ENCODE measurements around the gene CELF6.
"Not testable (repeated sequence)": the region's sequence is repeated elsewhere in the genome, so short reads cannot be mapped to it uniquely, and the experiment has no call there.

The CELF6 gene

DNA sequence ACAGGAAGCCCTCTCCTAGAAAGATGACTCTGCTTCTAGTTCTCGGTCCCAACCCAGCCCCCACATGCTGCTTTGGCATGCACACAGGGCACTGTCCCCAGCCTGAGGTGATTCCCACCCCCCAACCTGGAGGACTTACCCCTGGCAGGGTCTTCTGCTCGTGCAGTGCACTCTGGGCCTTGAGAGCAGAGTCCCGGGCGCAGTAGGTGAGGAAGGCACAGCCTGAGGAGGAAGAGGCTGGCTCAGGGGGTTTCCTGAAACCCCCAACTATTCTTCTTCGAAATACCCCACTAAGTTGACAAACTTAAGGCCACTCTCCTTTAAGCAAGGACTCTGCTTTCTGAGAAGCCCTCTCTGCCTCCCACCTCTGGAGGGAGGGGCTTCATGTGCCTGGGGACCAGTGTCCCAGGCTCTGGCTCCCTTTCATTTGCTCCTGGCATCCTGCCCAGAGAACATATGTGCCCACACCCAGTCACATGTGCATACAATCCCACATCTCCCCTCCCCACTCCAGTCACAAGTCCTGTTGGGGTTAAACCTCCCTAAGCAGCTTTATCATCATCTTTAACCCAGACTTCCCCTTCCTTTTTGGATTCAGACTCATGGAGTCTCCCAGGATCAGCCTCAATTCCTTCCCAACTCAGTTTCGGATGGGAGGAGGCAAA, 4.1 kb downstream of the CELF6 start:
- no peak for DNase-seq (ENCODE audit: low read depth)

DNA sequence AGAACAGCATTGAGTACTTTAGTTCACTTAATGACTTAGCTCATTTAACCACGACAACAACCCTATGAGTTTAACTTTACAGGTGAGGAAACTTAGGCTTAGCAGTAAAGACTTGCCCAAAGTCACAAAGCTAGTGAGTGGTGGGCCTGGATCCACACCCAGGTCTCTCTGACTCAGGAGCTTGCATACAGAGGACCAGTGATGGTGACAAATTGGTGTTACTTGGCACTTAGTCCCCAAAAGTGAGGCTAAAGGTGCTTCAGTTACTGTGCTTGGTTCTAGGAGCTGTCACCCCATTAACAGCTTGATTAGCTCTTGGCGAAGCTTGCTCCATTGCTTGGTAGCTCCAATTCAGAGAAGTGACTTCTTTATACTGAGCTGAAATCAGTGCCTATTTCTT, 6.1 kb downstream of the CELF6 start:
- no peak for DNase-seq (ENCODE audit: low read depth)

DNA sequence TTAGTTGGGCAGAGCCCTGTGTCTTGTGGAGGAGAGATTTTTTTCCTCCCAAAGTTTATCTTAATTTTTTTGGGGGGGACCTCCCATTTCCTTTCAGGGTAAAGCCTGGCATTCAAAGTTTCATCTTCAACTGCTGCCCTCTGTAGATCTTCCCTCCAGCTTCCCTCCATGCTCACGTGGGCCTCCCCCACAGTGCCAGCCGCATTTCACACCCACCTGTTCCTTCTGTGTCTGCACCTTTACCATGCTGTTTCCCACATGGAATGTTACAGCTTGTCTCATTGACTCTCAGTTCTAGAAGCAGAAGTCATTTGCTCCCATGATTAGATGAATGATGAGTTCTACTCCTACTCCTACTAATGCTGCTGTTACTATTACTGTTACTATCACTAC, 6.5 kb downstream of the CELF6 start:
- DNase-seq (ENCODE audit: low read depth) = no peak

DNA sequence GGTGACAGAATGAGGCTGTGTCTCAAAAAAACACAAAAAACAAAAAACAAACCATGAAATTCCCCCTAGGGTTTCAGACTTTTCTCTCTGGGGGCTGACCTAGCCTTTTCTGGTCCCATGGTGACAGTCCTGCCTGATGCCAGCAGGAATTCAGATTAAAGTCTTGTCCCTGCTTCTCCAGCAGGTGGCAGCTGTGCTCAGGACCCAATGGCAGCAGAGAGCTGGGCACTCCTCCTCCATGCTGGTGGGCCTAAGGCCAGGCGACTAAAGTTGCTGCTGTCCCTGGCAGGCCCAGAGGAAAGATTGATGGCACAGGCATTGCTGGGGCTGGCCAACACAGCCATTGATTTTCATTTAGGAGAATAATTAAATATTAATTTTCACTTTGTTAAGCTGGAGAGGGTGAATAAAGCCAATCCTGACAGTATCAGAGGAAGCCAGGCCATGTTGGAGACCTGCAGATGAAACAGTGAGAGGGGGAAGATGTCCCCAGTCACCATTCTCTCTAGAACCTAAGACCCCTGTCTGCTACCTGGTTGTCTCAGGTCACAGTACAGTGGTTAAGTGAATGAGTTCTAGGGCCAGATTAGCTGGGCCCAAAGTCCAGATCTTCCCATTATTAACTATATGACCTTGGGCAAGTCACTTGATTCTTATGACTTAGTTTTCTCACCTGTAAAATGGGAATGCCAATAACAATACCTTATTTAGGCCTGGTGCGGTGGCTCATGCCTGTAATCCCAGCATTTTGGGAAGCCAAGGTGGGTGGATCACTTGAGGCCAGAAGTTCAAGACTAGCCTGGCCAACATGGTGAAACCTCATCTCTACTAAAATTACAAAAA, 7.1 kb downstream of the CELF6 start:
- peak; percentile 24 for DNase-seq (ENCODE audit: low read depth)

DNA sequence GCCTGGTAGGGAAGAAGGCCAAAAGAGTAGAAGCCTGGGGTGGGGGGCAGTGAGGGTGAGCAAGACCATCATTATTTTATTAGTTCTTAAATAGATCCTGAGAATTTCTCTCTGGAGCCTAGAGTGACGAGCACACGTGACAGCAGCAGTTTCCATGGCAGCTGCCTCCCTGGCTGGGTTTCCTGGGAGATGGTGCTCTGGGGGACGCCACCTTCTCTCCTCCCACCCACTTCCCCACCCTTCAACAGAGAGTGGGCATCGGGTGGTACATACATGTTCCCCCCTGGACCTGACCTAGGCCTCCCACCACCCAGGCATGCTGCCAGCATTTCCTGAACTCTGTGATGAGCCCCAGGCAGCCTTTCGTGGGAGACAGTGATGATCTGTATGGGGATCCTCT, 12.9 kb downstream of the CELF6 start:
- DNase-seq (ENCODE audit: low read depth) = no peak

DNA sequence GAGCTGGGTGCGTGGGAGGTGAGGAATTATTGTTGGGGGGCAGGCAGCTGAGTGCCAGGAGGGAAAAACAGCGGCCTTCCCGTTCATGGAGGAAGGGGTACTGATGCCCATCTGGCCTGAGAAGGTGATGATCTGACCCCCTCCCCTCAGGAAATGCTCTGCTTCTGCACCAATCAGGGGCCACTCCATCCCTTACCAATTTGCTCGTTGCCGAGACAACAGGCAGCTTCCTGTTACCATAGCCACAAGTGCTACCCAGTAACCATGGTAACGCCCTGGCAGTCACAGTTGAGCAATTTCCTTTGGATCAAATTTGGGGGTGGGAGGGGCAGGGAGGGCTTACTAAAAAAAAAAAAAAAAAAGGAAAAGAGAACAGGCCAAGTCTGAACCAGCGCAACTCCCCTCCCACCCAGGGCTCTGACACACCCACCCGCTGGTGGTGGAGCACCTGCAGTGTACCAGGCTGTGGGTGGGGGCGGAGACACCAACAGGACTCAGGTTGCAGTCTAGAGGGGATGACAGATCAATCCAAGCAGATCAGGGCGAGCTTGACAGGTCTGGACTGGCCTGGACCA, 13.7 kb downstream of the CELF6 start:
- DNase-seq (ENCODE audit: low read depth) = peak; percentile 7

DNA sequence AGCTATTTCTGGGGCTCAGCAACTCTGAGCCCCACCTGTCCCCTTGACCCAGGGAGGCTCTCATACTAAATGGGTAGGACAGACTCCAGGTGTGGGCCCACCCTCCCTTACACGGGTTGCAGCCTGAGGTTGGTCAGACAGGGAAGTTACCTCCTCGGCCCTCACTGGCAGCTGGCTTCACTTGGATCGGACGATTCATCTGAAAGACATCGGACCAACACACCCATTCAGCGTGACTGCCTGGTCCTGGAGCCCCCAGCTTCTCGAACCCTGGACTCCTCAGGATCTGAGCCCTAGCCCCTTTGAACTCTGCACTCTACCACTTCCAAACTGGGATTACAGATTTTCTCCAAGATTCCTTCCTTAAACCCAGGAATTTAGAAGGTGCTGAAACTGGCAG, 15.4 kb downstream of the CELF6 start:
- DNase-seq (ENCODE audit: low read depth) = no peak

DNA sequence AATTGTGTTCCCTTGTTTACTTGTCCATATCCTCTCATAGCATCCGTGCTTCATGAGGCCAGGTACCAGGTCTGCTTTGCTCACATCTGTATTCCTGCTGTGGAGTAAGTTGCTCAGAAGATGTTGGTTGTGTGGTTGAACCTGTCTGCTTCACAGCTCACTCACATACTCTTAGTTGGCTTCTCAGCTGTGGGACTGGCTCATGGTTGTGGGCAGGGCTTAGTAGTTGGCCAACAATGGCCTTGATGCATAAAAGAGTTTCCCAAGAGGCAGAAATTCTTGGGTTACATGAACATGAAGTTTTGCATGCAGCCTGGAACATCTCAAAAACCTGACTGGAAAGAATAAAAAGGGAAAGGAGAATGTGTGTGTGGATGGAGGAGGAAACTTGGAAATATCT, 17.0 kb downstream of the CELF6 start:
- DNase-seq (ENCODE audit: low read depth) = no peak

DNA sequence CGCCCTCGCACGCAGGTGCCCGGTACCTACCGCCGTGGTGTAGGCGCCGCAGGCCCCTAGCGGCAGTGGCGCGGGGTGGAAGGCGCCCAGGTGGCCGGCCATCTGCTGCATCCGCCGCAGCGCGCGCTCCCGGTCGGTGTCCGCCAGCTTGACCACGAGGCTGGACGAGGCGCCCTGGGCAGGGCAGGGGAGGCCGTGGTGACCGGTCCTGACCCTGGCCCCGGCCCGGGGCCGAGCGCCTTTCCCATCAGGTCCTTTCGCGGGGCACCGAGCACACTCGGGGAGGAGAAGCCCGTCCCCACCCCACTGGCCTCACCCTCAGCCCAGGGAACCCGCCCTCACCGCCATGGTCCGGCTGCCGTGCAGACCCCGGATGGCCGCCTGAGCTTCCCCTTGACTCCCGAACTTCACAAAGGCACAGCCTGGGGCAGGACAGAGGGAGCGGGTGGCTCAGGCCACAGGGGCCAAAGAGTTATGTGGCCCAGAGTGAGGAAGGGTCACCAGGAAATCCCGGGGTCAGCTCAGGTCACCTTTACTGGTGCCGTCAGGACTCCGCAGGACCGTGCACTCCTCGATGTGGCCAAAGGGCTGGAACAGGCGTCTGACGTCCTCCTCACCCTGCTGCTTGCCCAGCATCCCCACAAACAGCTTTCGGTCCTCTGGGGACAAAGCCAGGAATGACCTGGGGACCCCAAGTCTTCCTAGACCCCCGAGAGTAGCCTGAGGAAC, 30.2 kb downstream of the CELF6 start:
- DNase-seq (ENCODE audit: low read depth) = no peak

DNA sequence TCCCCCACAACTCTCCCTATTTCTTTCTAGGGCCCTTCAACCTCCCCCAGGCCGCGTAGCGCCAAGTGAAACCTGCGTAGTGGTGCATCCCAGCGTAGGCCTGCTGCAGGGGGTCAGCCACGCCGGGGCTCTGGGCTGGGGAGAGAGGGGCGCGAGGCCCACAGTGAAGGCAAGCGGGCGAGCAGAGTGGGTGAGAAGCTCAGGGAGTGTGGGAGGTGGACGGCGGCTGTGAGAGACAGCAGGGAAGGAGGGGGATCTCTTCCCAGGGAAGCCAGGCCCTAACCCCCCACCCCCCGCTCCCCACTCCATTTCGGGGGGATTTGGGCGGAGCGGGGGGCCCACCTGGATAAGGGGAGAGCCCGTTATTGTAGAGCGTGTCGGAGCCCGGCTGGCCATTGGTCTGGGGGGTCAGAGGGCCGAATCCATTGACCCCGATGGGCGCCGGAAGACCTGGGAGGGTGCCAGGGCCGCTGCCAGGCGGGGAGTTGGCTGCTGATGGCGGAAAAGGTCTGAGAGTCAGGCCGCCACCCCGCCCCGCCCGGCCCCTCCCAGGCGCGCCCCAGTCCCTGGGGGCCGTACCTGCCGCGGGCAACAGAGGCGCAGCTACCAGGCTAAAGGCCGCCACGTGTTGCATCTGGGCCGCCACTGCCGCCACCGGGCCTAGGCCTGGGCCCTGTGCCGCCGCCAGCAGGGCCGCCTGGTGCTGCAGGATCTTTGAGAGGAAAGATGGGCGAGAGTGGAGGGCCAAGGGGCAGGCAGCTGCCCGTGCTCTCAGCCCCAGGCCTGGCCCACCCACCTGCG, 31.0 kb downstream of the CELF6 start:
- no peak for DNase-seq (ENCODE audit: low read depth)

DNA sequence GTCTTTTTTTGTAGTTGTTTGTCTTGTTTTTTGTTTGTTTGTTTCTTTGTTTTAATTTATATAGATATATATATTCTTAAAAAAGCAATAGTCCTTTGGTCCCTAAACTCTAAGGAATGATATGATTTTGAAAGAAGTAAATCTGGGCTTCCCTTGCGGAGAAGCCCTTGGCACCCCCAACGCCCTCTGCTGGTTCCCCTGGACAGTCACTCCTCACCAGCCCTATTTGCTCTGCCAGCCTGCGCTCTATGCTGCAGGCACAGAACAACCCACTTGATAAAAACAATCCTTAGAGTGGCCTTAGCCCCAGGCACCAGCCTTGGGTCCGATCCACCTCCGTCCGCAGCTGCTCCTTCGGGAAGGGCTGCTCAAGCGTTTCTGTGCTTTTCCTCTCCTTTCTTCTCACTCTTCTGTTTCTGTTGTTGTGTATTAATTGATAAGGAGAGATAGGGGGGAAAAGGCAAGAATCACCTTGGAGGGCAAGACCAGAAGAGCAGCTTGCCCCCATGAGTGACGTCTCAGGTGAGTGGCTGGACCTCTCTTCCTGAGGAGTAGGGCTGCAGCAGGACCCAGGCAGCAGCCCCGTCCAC, 33.9 kb downstream of the CELF6 start:
- DNase-seq (ENCODE audit: low read depth) = peak; percentile 12

DNA sequence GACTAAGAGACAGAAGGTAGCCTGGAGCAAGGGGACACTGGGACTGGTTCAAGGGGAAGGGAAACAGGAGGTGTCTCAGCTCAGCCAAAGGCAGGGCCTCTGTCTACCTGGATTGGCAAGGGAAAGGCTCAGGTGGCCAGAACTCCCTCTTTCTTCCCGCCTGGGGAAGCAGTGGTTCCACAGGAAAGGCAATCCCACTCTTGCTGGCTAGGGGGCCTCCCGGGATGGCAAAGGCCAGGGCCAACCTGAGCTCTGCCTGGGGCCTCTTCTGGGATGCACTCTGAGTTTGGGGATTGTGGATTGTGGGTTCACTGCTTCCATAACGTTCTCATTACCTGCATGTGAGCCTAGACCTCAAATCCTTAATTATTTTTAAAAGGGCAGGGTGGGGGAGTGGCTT, 34.6 kb downstream of the CELF6 start:
- DNase-seq (ENCODE audit: low read depth) = no peak

DNA sequence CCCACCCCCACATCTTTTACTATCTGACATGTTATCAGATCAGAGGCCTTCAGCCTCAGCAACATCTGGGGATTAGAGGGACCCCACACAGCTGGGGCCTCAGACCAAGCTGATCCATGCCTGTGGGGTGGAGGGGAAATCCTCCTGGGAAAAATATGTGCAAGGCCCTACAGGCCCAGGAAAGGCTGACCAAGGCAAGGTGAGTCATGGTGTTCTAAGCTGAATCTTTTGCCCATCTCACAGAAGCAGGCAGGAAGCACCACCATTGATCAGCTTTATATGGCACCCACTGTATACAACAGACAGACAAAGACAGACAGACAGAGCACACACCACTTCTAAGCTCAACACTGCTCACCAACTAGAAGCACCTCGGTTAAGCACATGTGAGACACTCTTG, 35.2 kb downstream of the CELF6 start:
- DNase-seq (ENCODE audit: low read depth) = no peak

DNA sequence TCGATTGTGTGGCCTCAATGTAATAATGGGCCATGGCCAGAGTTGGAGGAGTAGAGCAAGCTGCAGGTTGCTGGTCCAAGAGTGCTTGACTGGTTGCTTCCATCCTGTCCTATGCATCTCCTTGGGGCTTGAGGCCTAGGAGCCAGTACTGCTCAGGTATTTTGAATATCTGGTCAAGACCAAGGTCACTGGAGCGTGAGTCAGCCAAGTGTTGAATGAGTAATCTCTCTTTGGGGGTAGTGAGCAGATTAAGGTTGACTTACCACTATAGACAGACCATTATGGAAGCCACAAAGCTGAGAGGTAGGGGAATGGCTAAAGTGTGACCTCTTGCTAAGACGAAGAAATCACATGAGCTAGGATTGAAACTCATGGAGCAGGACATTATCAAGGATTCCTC, 38.2 kb downstream of the CELF6 start:
- DNase-seq (ENCODE audit: low read depth) = no peak

DNA sequence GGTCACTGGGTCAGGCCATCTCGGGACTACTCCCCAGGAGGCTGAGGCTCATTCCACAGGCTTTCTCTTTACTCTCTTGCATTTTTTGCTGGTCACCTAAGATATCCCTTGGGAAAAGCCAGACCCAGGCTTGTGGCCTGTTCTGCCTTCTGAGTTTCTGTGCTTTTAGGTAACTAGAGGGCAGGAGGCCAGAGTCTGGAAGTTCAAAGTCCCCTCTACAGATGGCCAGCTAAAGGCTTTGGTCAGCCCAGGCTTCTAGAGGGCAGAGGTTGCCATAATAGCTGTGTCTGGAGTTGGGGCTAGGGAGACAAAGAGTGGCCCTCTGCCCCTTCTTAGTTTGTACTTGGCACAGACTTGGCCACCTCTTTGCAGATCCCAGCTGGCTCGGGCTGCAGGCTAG, 39.2 kb downstream of the CELF6 start:
- no peak for DNase-seq (ENCODE audit: low read depth)

DNA sequence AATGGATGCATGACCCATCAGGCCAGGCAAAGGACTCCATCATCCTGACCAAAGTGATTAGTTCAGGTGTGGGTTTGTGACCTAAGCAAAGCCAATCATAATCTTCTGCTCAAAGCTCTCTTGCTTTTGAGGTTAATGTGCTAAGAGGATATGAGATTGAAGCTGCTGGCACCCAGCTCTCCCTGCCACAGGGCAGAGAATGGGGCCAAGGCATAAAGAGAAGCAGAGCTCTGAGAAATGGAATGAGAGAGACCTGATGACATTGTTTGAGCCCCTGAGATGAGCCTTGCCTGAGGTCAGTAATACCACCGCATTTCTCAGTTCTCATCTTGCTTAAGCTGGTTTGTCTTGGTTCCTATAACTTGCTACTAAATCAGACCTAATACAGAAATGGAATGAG, 41.2 kb downstream of the CELF6 start:
- DNase-seq (ENCODE audit: low read depth) = no peak

DNA sequence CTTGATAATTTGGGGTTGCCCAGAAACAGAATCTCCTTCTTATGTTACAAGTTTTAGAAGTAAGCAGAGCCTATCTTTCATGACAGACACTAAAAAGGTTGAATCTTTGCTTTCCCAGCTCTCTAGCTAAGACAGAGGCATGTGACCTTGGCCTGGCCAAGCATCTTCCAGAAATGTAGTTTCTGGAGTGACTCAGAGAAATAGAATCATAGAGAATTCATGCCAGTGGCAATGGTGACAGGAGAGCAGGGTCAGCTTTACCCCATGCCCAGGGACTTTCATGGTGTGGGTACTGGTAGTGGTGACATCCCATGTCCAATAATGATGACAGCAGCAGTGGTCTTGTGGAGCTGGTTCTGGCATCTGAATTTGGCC, 43.6 kb downstream of the CELF6 start:
- no peak for DNase-seq (ENCODE audit: low read depth)

DNA sequence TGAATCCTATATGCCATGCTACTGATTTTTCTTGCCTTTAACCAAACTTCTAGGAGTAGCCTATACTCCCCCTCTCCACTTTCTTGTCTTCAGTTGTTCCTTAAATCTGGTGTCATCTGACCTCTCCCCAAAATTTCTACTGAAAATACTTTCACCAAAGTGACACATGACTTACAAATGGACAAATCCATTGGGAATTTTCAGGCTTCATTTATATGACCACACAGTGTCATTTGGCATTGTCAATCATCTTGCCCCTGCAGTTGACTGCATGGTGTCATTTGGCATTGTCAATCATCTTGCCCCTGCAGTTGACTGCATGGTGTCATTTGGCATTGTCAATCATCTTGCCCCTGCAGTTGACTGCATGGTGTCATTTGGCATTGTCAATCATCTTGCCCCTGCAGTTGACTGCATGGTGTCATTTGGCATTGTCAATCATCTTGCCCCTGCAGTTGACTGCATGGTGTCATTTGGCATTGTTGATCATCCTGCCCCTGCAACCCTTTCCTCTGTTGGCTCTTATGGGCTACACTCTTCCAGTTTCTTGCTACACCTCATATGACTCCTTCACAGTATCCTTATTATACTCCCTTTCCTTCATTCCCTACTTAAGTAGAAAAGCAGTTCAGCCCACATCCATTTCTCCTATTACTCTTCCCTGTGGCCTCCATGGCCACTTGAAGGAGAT, 44.2 kb downstream of the CELF6 start:
- not testable (repeated sequence) for DNase-seq (ENCODE audit: low read depth)

DNA sequence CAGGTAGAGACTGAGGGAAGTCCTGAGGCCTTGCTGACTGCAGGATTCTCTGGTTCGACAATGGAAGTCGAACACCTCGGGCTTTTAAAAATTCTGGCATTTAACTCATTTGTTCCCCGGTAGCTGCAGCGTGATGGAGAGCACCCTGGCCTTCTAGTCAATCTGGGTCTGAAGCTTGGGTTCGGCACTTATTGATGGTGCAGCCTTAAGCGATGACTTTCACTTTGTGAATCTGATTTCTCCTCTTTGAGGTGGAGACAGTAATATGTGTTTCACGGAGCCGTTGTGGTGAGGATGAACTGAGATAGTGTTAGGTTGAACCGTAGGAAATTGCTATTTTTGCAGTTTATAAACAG, 47.0 kb downstream of the CELF6 start:
- DNase-seq (ENCODE audit: low read depth) = no peak

DNA sequence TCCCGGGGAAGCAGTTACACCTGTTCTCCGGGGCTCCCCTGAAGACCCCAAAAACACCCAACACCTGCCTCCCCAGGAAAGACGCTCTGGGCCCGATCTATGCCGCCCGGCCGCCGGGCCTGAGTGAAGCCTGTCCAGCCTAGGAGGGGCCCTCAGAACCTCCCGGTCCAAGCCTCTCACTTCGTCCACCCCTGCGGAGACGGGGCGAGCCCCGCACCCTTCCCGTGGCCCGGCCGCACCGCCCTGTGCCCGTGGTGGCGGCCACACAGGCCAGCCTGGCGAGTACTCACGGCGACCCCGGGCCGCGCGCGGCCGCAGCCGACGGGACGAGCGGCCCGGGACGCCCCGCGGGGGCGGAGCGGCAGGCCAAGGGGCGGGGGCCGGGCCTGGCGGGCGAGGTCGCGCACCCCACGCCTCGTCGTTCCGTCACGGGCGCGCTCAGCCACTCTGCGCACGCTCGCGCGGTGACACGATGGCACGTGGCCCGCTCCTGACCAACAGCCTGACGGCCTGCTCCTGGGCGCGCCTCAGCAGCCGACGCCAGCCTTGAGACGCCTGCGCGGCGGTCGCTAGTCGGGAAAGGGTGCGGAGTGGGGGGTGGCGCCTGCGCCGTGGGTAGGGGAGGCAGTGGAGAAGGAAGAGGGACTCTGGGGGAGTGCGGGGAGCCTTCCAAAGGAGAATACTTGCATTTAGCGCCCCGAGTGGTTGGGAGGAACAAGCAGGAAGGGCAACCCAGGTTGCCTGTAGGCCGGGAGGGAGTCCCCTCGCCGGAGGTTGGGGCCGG, 47.6 kb downstream of the CELF6 start, which contains the start of gene PARP6:
PARP6 (minus strand) TSS at position 342 of the 784 bp plus-strand sequence. CDS start 5,077 bp downstream, outside the sequence.
- DNase-seq (ENCODE audit: low read depth) = peak; percentile 99

Data from stimulated activated CD8-positive, alpha-beta memory T cell treated with anti-CD3 and anti-CD28 coated beads, Interleukin-4, amount 100 ng/mL, for 24 hours (primary cell).